Smooth muscle cell (in vitro differentiated cells): ENCODE results near the gene ITGA11. TPM values are rescaled to one million over a fixed set of nuclear protein-coding genes. Genes with fewer than 3 reads are reported as not detected.

Experiments
- DNase-seq: peaks from one replicate; lab custom pipeline; 2025; ENCODE audit not compliant: unreplicated experiment; lab: John Stamatoyannopoulos, UW
- H2AFZ ChIP-seq: fragments of 200-600 bp; sonication (generic); 2 replicates; pipeline ENCODE4 v1.6.0; 2016; ENCODE audit warnings: antibody characterized with exemption, low read depth, mild to moderate bottlenecking
- H3F3A ChIP-seq: fragments of 200-600 bp; sonication (generic); 2 replicates; pipeline ENCODE4 v1.6.0; 2017; ENCODE audit warnings: antibody characterized with exemption, low read depth
- H3K27ac ChIP-seq: fragments of 200-600 bp; sonication (generic); 2 replicates; pipeline ENCODE4 v1.5.1; 2016; ENCODE audit warnings: low read depth, mild to moderate bottlenecking
- H3K27me3 ChIP-seq: fragments of 200-600 bp; sonication (generic); 2 replicates; pipeline ENCODE4 v1.6.1; 2016; ENCODE audit warnings: low read depth, mild to moderate bottlenecking
- H3K36me3 ChIP-seq: fragments of 200-600 bp; sonication (generic); 2 replicates; pipeline ENCODE4 v1.5.1; 2016; ENCODE audit warnings: low read depth
- H3K4me1 ChIP-seq: fragments of 200-600 bp; sonication (generic); 2 replicates; pipeline ENCODE4 v1.5.1; 2016; ENCODE audit warnings: low read depth
- H3K4me2 ChIP-seq: fragments of 200-600 bp; sonication (generic); 2 replicates; pipeline ENCODE4 v1.6.0; 2016; ENCODE audit warnings: mild to moderate bottlenecking
- H3K4me3 ChIP-seq: fragments of 200-600 bp; sonication (generic); 2 replicates; pipeline ENCODE4 v1.5.1; 2016; ENCODE audit warnings: mild to moderate bottlenecking
- H3K79me2 ChIP-seq: fragments of 200-600 bp; sonication (generic); 2 replicates; pipeline ENCODE4 v1.6.0; 2016; ENCODE audit warnings: low read depth, mild to moderate bottlenecking
- H3K9ac ChIP-seq: fragments of 200-600 bp; sonication (generic); 2 replicates; pipeline ENCODE4 v1.6.0; 2016; ENCODE audit warnings: low read depth
- H3K9me3 ChIP-seq: fragments of 200-600 bp; sonication (generic); replicated peaks from 2 replicates; pipeline ENCODE4 v1.5.1; 2016; ENCODE audit warnings: low read depth
- H4K20me1 ChIP-seq: fragments of 200-600 bp; sonication (generic); 2 replicates; pipeline ENCODE4 v1.6.0; 2016; ENCODE audit warnings: low read depth
- CTCF ChIP-seq: fragments of 200-600 bp; sonication (generic); IDR thresholded peaks from 2 replicates; pipeline ENCODE4 v1.5.1; 2017; ENCODE audit warnings: borderline replicate concordance, mild to moderate bottlenecking, antibody characterized with exemption; ENCODE audit not compliant: insufficient read depth, poor library complexity, severe bottlenecking
- WGBS: methylation state at CpG from one replicate; pipeline ENCODE4 v1.1.7; 2016; ENCODE audit warnings: low lambda C conversion rate; 5-methylcytosine and 5-hydroxymethylcytosine counted together
- polyA plus RNA-seq: library from polyadenylated mRNA; unstranded; fragments of >200 nt; fragmentation: Nextera tagmentation; extraction: Ambion mirVana; gene quantifications from 2 replicates; pipeline ENCODE4 v1.2.1, GENCODE V29; 2016
- total RNA-seq: library from RNA; depleted of rRNA; stranded (reverse); fragments of >200 nt; gene quantifications from 2 replicates; pipeline ENCODE4 v1.2.3, GENCODE V29; 2014

ITGA11 gene
- total and polyA plus RNA-seq, 2 experiments from 2014 or later = 87.8 to 133 TPM

DNA sequence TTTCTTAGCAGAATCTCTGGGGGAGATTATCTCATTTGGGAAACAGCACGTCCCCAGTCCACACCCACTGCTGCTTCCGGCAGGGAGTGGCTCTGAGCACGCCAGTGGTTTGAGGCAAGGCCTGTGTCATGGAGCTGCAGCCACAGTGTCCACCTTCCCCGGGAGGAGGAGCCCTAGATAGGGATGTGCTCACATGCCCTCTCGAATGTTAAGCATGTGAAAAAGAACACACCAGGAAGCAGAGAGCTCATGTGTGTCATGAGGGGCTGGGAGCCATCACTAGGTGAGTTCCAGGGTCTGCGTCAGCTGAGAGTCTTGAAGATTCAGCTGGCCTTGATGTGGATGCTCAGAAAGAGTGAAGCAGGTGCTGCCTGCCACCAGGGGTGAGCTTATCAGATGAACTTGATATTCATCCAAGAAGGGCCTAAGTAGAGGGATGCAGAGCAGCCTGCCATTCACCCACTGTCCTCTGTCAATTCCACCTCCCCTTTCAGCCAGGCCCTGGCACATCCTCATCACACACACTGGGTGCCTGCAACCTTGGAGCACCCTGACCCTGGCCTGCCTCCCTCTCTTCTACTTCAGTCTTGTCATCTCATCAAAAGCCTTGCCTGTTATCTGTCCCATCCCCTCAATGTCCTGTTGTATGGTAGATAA, 16.3 kb downstream of the ITGA11 start:
- 82% methylated on average over 6 of the region's 6 CpGs for WGBS
- H3K4me2 ChIP-seq = no peak overlapping the region
- H3K9ac ChIP-seq = no peak overlapping the region
- H2AFZ ChIP-seq = no peak overlapping the region
- peaks cover 81% of the 10 kb centered on the region for H4K20me1 ChIP-seq
- DNase-seq = no peak
- peaks cover 22% of the 10 kb centered on the region for H3K4me1 ChIP-seq
- H3F3A ChIP-seq = peaks cover 15% of the 10 kb centered on the region
- H3K79me2 ChIP-seq = peaks cover 51% of the 10 kb centered on the region
- TF ChIP-seq CTCF = no peak
- no peaks in the 10 kb centered on the region for H3K9me3 ChIP-seq
- no peak overlapping the region for H3K27ac ChIP-seq
- no peaks in the 10 kb centered on the region for H3K36me3 ChIP-seq
- no peaks in the 10 kb centered on the region for H3K27me3 ChIP-seq
- no peak overlapping the region for H3K4me3 ChIP-seq

GRCh38 chr15:68415061-68415460, 16.9 kb downstream of the ITGA11 start:
- no peak for TF ChIP-seq CTCF
- H3K27me3 ChIP-seq = no peaks in the 10 kb centered on the region
- peaks cover 47% of the 10 kb centered on the region for H3K79me2 ChIP-seq
- H3K9me3 ChIP-seq = no peaks in the 10 kb centered on the region
- H3K27ac ChIP-seq = no peak overlapping the region
- H3K4me3 ChIP-seq = no peak overlapping the region
- no peak overlapping the region for H3K4me2 ChIP-seq
- H3K9ac ChIP-seq = no peak overlapping the region
- no peaks in the 10 kb centered on the region for H3K36me3 ChIP-seq
- DNase-seq = no peak
- H2AFZ ChIP-seq = no peak overlapping the region
- peaks cover 15% of the 10 kb centered on the region for H3F3A ChIP-seq
- 83% methylated on average over 7 of the region's 7 CpGs for WGBS
- H4K20me1 ChIP-seq = peaks cover 83% of the 10 kb centered on the region
- H3K4me1 ChIP-seq = peaks cover 16% of the 10 kb centered on the region

DNA sequence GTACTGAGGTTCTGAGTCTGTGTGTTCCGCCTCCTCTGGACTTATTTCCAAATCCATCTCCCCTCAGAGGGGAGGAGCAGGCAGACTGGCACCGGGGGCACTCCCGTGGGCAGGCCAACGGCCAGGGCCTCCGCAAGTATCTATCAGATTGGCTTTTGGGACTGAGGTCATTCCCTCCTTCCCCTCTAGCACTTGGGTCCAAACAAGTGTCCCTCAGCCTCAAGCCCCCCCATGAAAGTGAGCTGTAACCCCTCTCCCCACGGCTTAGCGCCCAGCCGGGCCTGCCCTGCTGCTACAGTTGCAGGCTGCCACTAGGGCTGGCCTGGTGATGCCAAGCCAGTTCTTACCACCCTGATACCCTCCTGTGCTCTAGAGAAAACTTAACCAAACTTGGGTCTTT, 17.4 kb downstream of the ITGA11 start:
- Histone ChIP-seq H3K36me3 (no peaks in the 10 kb centered on the region), H3K79me2 (peaks cover 47% of the 10 kb centered on the region)

More for the DNA sequence above, 17.4 kb downstream of the ITGA11 start:
- WGBS = 99% methylated on average over 8 of the region's 8 CpGs
- H3K27ac ChIP-seq = no peak overlapping the region
- H2AFZ ChIP-seq = no peak overlapping the region
- no peak for DNase-seq
- no peak overlapping the region for H3K4me3 ChIP-seq
- no peak overlapping the region for H3K9ac ChIP-seq
- no peaks in the 10 kb centered on the region for H3K27me3 ChIP-seq
- TF ChIP-seq CTCF = no peak
- H3K9me3 ChIP-seq = no peaks in the 10 kb centered on the region
- H3K4me2 ChIP-seq = no peak overlapping the region
- peaks cover 88% of the 10 kb centered on the region for H4K20me1 ChIP-seq
- peaks cover 15% of the 10 kb centered on the region for H3F3A ChIP-seq
- H3K4me1 ChIP-seq = peaks cover 13% of the 10 kb centered on the region
